ENCODE results near the gene SERPINB1. TPM values are rescaled to one million over a fixed set of nuclear protein-coding genes. Genes with fewer than 3 reads are reported as not detected.
A peak's percentile ranks its signal among the peaks of the same experiment; 100 is the strongest.

SERPINB1 gene
- total and polyA plus RNA-seq, 9 of the 15 experiments (the other 6 are each of a cell fraction or from before 2014, with no cell fraction given) = 33.9 to 108 (median 63.8) TPM

GRCh38 chr6:2851727-2852513, 10.3 kb upstream of the SERPINB1 start:
- FAIRE-seq = no peak
- H3K4me2 ChIP-seq (ENCODE audit: insufficient read depth, low read length) = no peak overlapping the region

More at GRCh38 chr6:2851727-2852513, 10.3 kb upstream of the SERPINB1 start:
- no peaks in the 10 kb centered on the region for H3K27me3 ChIP-seq (ENCODE audit: control insufficient read depth in 2 of 2, insufficient read depth in 2 of 2, low read length in 2 of 2)
- intact Hi-C loops (cut with micrococcal nuclease) = no loop called here
- WGBS (ENCODE audit: insufficient coverage, low coverage, missing lambda C conversion rate) = 92% methylated on average over 17 of the region's 17 CpGs
- no peak overlapping the region for H2AFZ ChIP-seq (ENCODE audit: low read depth, low read length)
- H4K20me1 ChIP-seq (replicated peaks; ENCODE audit: control insufficient read depth, insufficient read depth, low read length) = no peaks in the 10 kb centered on the region
- POLR2A ChIA-PET = no interaction called here
- ATAC-seq (no peak), DNase-seq (ENCODE audit: extremely low read depth in 1 of 4, low spot score in 3 of 4) (no peak)
- H3K4me3 ChIP-seq = no peak overlapping the region
- TF ChIP-seq USF1 (CRISPR knock-in tag; IDR thresholded peaks at IDR 0.05) (peak; percentile 38; the same call in 1 of the 2 replicates), GTF2F1 (IDR thresholded peaks at IDR 0.05; ENCODE audit: low read depth, low read length) (no peak), MAX (CRISPR knock-in tag; IDR thresholded peaks at IDR 0.05) (peak; percentile 59; the same call in 1 of the 2 replicates)
- no peaks in the 10 kb centered on the region for H3K9me3 ChIP-seq (replicated peaks; ENCODE audit: control insufficient read depth, insufficient read depth, low read depth, low read length)
- H3K9me1 ChIP-seq (ENCODE audit: control insufficient read depth, insufficient read depth, low read length) = no peaks in the 10 kb centered on the region
- peaks cover 31 to 60% of the 10 kb centered on the region in 2 experiments for H3K4me1 ChIP-seq (replicated peaks in 1 of 2; ENCODE audit: control insufficient read depth in 2 of 2, insufficient read depth in 2 of 2, low read length in 2 of 2)
- in situ Hi-C loops (cut with MboI) = no loop called here
- H3K9ac ChIP-seq (ENCODE audit: insufficient read depth in 1 of 2, low read depth in 2 of 2, low read length in 2 of 2) = no peak overlapping the region
- H3K36me3 ChIP-seq (ENCODE audit: control insufficient read depth, insufficient read depth, low read length) = no peaks in the 10 kb centered on the region
- CTCF ChIA-PET (ENCODE audit: low intra/inter-chr PET ratio) = interaction anchor here (0.7 kb wide), 1 partner anchor 67 kb away, joined by 3 read pairs; no protein-coding TSS in a partner anchor
- BruUV-seq (replicated peaks) = no TSS peak
- no peaks in the 10 kb centered on the region for H3K79me2 ChIP-seq (ENCODE audit: control insufficient read depth, insufficient read depth, low read length)
- no peak overlapping the region; the same call in 2 of the 3 replicates for H3K27ac ChIP-seq (ENCODE audit: extremely low read depth, low read depth, low read length)
